Measurements from ENCODE around the gene GPR26. TPM values are rescaled to one million over a fixed set of nuclear protein-coding genes. Genes with fewer than 3 reads are reported as not detected.

GPR26 gene
- total RNA-seq, 1 experiment from 2014 or later: 0.07 TPM

DNA sequence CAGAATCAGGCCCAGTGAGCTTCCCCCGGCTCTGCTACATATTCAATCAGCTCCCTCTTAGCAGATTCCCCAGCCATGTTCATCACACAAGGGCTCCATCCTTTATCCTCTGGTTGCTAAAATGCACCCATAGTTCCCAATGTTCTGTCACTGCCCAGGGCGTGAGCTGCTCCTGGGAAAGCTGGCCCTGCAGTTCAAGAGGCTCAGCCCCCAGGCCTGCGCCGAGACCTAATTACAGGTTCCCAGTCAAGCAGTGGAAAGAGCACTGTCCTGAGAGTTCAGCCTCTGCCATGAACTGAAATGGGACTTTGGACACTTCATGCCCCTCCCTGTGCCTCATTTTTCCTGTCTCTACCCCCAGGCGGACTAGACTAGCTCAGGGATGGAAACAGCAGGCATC, 75.6 kb downstream of the GPR26 start:
- Mint-ChIP-seq H3K9me3 (peaks cover 0 to 5% of the 10 kb centered on the region in 2 experiments; a peak in 2 of 5 replicates), H3K36me3 (ENCODE audit: insufficient read depth in 1 of 3, low read depth in 3 of 3) (no peaks in the 10 kb centered on the region), H3K4me3 (no peak overlapping the region), H3K27ac (no peak overlapping the region), H3K27me3 (ENCODE audit: low read depth) (no peaks in the 10 kb centered on the region; the same call in none of the 2 replicates), H3K4me1 (peaks cover 13 to 19% of the 10 kb centered on the region in 2 experiments)
- TF ChIP-seq, protein P1, sequence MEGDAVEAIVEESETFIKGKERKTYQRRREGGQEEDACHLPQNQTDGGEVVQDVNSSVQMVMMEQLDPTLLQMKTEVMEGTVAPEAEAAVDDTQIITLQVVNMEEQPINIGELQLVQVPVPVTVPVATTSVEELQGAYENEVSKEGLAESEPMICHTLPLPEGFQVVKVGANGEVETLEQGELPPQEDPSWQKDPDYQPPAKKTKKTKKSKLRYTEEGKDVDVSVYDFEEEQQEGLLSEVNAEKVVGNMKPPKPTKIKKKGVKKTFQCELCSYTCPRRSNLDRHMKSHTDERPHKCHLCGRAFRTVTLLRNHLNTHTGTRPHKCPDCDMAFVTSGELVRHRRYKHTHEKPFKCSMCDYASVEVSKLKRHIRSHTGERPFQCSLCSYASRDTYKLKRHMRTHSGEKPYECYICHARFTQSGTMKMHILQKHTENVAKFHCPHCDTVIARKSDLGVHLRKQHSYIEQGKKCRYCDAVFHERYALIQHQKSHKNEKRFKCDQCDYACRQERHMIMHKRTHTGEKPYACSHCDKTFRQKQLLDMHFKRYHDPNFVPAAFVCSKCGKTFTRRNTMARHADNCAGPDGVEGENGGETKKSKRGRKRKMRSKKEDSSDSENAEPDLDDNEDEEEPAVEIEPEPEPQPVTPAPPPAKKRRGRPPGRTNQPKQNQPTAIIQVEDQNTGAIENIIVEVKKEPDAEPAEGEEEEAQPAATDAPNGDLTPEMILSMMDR (conservative IDR thresholded peaks at IDR 0.05): no peak
- Histone ChIP-seq H2BK20ac (ENCODE audit: low read depth, low read length, poor library complexity, severe bottlenecking) (no peak overlapping the region), H3K56ac (ENCODE audit: insufficient read length, low read depth, low read length) (no peak overlapping the region), H3K23ac (ENCODE audit: insufficient read length, low read depth, low read length) (no peak overlapping the region), H2BK15ac (ENCODE audit: low read depth, low read length) (no peak overlapping the region), H3K4me2 (ENCODE audit: insufficient read depth, insufficient read length, low read length) (no peak overlapping the region), H2BK5ac (ENCODE audit: insufficient read length, low read length) (no peak overlapping the region), H3K23me2 (ENCODE audit: insufficient read length, low read depth, low read length, poor library complexity, severe bottlenecking) (no peaks in the 10 kb centered on the region), H3K14ac (ENCODE audit: insufficient read depth, low read length) (no peak overlapping the region), H3K18ac (ENCODE audit: insufficient read length, low read depth, low read length) (no peak overlapping the region), H3K9me3 (ENCODE audit: control insufficient read depth, low read depth, low read length) (no peaks in the 10 kb centered on the region), H2AFZ (ENCODE audit: low read length) (no peak overlapping the region), H3K79me2 (ENCODE audit: insufficient read depth, low read length) (no peaks in the 10 kb centered on the region), H3K4ac (ENCODE audit: low read depth, low read length) (no peak overlapping the region), H3K9ac (ENCODE audit: extremely low read depth, insufficient read length, low read length) (no peak overlapping the region), H3K27me3 (ENCODE audit: insufficient read depth, low read length) (no peaks in the 10 kb centered on the region), H2AK5ac (ENCODE audit: insufficient read length, low read length) (no peak overlapping the region), H2BK120ac (ENCODE audit: low read depth, low read length, poor library complexity, severe bottlenecking) (no peak overlapping the region), H4K8ac (replicated peaks; ENCODE audit: insufficient read length, low read depth, low read length) (no peak overlapping the region), H4K20me1 (ENCODE audit: control insufficient read depth, insufficient read depth, insufficient read length) (no peaks in the 10 kb centered on the region), H3T11ph (ENCODE audit: low read length) (no peak overlapping the region), H3K79me1 (ENCODE audit: insufficient read depth, low read depth, low read length, poor library complexity, severe bottlenecking) (no peaks in the 10 kb centered on the region), H4K5ac (ENCODE audit: insufficient read length, low read depth, low read length) (no peak overlapping the region), H3K4me1 (ENCODE audit: insufficient read depth, low read length) (peaks cover 4% of the 10 kb centered on the region; the same call in 1 of the 2 replicates), H2BK12ac (ENCODE audit: insufficient read length, low read depth, low read length) (no peak overlapping the region), H3K27ac (ENCODE audit: insufficient read length, low read depth, low read length) (no peak overlapping the region), H4K91ac (ENCODE audit: insufficient read length, low read depth, low read length) (no peak overlapping the region)
- WGBS (ENCODE audit: extremely low coverage, insufficient read length, low lambda C conversion rate): no CpG with 5 or more reads among the region's 5 CpGs
- DNase-seq: no peak

Data from H9 (cell line).